Measurements from ENCODE around the gene SLC35G3. TPM values are rescaled to one million over a fixed set of nuclear protein-coding genes. Genes with fewer than 3 reads are reported as not detected.

SLC35G3 gene
- total RNA-seq, 1 donor from 2014 or later, result 0.16 TPM

DNA sequence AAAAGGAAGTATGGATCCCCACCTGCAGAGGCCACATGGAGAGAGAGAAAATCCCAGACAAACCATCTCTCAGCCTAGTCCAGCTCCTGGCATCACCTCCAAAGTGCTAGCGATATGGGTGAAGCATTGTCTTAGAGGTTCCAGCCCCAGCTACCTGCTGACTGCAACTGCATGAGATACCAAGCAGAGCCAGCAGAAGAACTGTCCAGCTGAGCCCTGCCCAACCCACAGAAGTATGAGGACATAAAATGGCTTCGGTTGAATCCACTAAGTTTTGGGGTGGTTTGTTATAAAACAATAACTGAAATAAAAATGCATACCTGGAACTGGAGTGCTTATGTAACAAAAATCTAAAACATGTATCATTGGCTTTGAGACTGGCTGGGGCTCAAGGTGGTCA lies 28.3 kb upstream of the SLC35G3 start:
- Mint-ChIP-seq H3K4me3 (no peak overlapping the region), H3K4me1 (no peaks in the 10 kb centered on the region), H3K9me3 (no peaks in the 10 kb centered on the region), H3K27me3 (peaks cover 17% of the 10 kb centered on the region), H3K36me3 (ENCODE audit: low read depth) (no peaks in the 10 kb centered on the region), H3K27ac (no peak overlapping the region)
- ChIA-PET POLR2A (no interaction called here), CTCF (no interaction called here)
- TF ChIP-seq, protein P1, sequence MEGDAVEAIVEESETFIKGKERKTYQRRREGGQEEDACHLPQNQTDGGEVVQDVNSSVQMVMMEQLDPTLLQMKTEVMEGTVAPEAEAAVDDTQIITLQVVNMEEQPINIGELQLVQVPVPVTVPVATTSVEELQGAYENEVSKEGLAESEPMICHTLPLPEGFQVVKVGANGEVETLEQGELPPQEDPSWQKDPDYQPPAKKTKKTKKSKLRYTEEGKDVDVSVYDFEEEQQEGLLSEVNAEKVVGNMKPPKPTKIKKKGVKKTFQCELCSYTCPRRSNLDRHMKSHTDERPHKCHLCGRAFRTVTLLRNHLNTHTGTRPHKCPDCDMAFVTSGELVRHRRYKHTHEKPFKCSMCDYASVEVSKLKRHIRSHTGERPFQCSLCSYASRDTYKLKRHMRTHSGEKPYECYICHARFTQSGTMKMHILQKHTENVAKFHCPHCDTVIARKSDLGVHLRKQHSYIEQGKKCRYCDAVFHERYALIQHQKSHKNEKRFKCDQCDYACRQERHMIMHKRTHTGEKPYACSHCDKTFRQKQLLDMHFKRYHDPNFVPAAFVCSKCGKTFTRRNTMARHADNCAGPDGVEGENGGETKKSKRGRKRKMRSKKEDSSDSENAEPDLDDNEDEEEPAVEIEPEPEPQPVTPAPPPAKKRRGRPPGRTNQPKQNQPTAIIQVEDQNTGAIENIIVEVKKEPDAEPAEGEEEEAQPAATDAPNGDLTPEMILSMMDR (IDR thresholded peaks at IDR 0.05), result no peak
- DNase-seq, result no peak
- intact Hi-C loops (cut with micrococcal nuclease), result no loop called here
- no peak for ATAC-seq (ENCODE audit: low read depth)

DNA sequence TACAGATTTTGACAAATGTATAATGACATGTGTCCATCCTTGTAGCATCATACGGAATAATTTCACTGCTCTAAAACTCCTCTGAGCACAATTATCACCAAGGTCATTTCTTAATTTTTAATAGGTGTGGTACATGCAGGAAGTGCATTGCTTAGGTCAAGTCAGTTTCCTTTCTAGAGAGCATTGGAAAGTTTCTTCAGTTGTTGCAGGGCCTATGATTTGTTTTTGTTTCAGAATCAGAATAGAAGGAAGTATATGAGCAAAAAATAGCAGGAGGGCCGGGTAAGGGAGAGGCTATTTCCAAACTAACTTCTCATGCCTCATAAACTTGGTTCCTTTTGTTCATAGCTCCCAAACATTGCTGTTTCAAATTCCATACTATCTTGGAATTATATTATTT lies 24.7 kb upstream of the SLC35G3 start:
- H3K4me3 Mint-ChIP-seq, result no peak overlapping the region
- H3K4me1 Mint-ChIP-seq, result no peaks in the 10 kb centered on the region
- no peak for ATAC-seq (ENCODE audit: low read depth)
- TF ChIP-seq, protein P1 (IDR thresholded peaks at IDR 0.05), result no peak
- no peak overlapping the region for H3K27ac Mint-ChIP-seq
- H3K9me3 Mint-ChIP-seq, result no peaks in the 10 kb centered on the region
- no peaks in the 10 kb centered on the region for H3K36me3 Mint-ChIP-seq (ENCODE audit: low read depth)
- intact Hi-C loops (cut with micrococcal nuclease), result no loop called here
- DNase-seq, result no peak
- H3K27me3 Mint-ChIP-seq, result peaks cover 13% of the 10 kb centered on the region
- ChIA-PET CTCF (no interaction called here), POLR2A (no interaction called here)

DNA sequence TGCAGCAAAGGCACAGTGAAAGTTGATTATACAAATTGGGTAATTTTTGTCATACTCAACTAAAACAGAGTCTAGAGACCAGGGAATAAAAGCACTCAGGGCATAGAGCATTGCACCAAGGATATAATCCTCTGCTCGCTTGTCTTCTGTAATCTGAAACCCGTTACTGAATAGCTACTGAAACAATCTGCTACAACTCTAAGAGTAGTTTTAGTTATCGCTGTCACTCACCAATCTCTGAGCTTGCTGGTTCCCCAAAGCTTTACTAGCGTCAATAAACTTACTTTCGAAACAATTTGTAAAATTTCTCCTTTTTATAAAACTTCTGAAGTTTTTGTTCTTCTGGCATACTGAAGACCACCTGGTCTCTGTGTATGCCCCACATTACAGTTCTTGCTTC lies 22.9 kb upstream of the SLC35G3 start:
- CTCF ChIA-PET, result no interaction called here
- no peaks in the 10 kb centered on the region for H3K9me3 Mint-ChIP-seq
- TF ChIP-seq, protein P1 (IDR thresholded peaks at IDR 0.05), result no peak
- no peak for ATAC-seq (ENCODE audit: low read depth)
- H3K27ac Mint-ChIP-seq, result no peak overlapping the region
- POLR2A ChIA-PET, result no interaction called here
- no peaks in the 10 kb centered on the region for H3K36me3 Mint-ChIP-seq (ENCODE audit: low read depth)
- DNase-seq, result no peak
- intact Hi-C loops (cut with micrococcal nuclease), result no loop called here
- no peak overlapping the region for H3K4me3 Mint-ChIP-seq
- no peaks in the 10 kb centered on the region for H3K4me1 Mint-ChIP-seq
- peaks cover 12% of the 10 kb centered on the region for H3K27me3 Mint-ChIP-seq

DNA sequence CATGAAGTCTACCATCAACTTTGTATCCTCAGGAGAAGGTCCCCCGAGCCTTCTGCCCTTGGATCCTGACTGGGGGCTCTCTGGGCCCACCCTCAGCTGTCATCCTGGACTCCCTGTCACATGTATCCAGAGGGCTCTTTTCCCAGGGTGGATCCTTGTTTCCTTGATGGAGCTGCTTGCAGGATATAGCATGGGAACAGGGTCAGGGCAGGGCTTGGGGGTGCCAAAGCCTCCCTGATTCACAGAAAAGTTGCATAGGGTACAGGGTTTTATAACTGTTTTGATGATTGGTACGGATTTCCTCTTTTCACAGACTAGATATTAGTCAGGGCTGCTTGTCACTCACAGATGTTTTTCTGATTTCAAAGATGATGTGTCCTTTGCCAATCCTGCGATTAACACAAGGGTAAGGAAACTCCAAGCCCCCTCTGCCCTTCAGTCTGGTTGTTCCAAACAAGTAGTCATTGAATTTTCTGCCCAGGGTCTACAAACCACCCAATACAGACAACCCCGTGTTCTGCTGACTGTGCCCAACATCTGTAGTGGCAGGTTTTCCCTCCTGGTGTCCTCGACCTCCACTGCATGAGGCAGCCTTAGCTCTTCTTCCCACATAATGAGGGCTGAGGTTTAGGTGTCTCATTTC lies 20.6 kb upstream of the SLC35G3 start:
- H3K36me3 Mint-ChIP-seq (ENCODE audit: low read depth), result no peaks in the 10 kb centered on the region
- CTCF ChIA-PET, result no interaction called here
- H3K9me3 Mint-ChIP-seq, result no peaks in the 10 kb centered on the region
- intact Hi-C loops (cut with micrococcal nuclease), result no loop called here
- ATAC-seq (ENCODE audit: low read depth), result no peak
- H3K4me3 Mint-ChIP-seq, result no peak overlapping the region
- H3K27ac Mint-ChIP-seq, result no peak overlapping the region
- POLR2A ChIA-PET, result no interaction called here
- TF ChIP-seq, protein P1 (IDR thresholded peaks at IDR 0.05), result no peak
- DNase-seq, result no peak
- H3K27me3 Mint-ChIP-seq, result peaks cover 15% of the 10 kb centered on the region
- H3K4me1 Mint-ChIP-seq, result no peaks in the 10 kb centered on the region

DNA sequence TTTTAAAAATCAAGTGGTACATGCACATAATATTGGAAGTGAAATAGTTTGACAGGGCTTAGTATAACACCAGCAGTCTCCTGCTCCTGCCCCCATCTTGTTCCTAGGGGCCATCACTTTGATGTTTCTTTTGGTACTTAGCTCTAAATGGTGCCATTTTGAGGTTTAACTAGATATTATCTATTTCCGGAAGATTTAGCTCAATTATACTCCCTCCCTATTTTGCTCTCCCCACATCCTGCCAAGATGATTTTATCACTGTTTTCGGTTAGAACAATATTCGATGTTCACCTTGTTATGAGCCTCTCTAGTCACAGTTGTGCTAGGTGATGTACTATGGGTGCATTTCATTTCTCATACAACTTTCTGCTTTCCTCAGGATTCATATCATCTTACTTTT lies 20.0 kb upstream of the SLC35G3 start:
- Mint-ChIP-seq H3K36me3 (ENCODE audit: low read depth) (no peaks in the 10 kb centered on the region), H3K4me1 (no peaks in the 10 kb centered on the region), H3K4me3 (no peak overlapping the region), H3K27me3 (peaks cover 21% of the 10 kb centered on the region), H3K27ac (no peak overlapping the region), H3K9me3 (no peaks in the 10 kb centered on the region)
- intact Hi-C loops (cut with micrococcal nuclease), result no loop called here
- CTCF ChIA-PET, result no interaction called here
- DNase-seq (no peak), ATAC-seq (ENCODE audit: low read depth) (no peak)
- TF ChIP-seq, protein P1 (IDR thresholded peaks at IDR 0.05), result no peak
- POLR2A ChIA-PET, result no interaction called here

Measured in activated B cell treated with CpG ODN at 0.5 μM for 24 hours (primary cell).